OCI-LY3 (cell line): ENCODE data around the gene FCHSD2.

ENCODE experiments used
- EZH2phosphoT487 ChIP-seq: fragments of 200-600 bp; shearing (Covaris generic); IDR thresholded peaks from 2 replicates; pipeline ENCODE4 v1.6.1; 2018; ENCODE audit warnings: antibody characterized with exemption, mixed run types, low read depth
- TF ChIP-seq, protein P1 (sequence below): fragments of 200-600, 300-600 bp; sonication (generic); IDR thresholded peaks from 2 replicates; pipeline ENCODE4 v1.5.1; 2014; ENCODE audit warnings: antibody characterized with exemption, low read length, low read depth

GRCh38 chr11:72824811-72825505 lies 317.2 kb downstream of the FCHSD2 start:
- TF ChIP-seq, protein P1, sequence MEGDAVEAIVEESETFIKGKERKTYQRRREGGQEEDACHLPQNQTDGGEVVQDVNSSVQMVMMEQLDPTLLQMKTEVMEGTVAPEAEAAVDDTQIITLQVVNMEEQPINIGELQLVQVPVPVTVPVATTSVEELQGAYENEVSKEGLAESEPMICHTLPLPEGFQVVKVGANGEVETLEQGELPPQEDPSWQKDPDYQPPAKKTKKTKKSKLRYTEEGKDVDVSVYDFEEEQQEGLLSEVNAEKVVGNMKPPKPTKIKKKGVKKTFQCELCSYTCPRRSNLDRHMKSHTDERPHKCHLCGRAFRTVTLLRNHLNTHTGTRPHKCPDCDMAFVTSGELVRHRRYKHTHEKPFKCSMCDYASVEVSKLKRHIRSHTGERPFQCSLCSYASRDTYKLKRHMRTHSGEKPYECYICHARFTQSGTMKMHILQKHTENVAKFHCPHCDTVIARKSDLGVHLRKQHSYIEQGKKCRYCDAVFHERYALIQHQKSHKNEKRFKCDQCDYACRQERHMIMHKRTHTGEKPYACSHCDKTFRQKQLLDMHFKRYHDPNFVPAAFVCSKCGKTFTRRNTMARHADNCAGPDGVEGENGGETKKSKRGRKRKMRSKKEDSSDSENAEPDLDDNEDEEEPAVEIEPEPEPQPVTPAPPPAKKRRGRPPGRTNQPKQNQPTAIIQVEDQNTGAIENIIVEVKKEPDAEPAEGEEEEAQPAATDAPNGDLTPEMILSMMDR, result no peak
- TF ChIP-seq EZH2phosphoT487, result no peak
